Activated CD8-positive, alpha-beta memory T cell treated with anti-CD3 and anti-CD28 coated beads for 4 hours (primary cell): Measurements from ENCODE around the gene AGAP9.
"Not testable (repeated sequence)": the region's sequence is repeated elsewhere in the genome, so short reads cannot be mapped to it uniquely, and the experiment has no call there.

Experiments used
- DNase-seq, 2 donors: peaks; one replicate each; pipeline ENCODE4 v3.0.0-alpha.2; 2020; ENCODE audit warnings: low read depth in 2 of 2

The AGAP9 gene

DNA sequence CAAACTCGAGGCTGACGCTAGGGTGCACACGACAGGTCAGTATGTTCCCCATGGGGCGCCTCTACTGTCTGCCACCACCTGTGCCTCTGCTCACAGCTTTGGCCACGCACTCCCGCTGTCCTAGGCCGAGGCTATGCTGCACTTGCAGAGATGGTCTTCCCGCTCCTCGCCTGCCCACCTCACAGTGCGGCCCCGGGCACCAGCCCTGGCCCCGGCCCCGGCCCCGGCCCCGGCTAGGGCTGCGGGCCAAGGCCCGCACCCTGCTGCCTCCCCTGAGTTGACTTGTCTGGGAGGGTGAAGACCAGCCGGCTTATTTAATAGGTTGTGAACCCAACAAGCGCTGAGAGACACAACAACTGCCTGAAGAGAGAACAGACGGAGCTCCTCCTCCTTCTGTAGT, at the start of gene AGAP9:
TSS of gene AGAP9 (minus strand) at position 164 of the 400 bp plus-strand sequence. CDS start at position 52, 112 bp downstream.
- DNase-seq: not testable (repeated sequence)

DNA sequence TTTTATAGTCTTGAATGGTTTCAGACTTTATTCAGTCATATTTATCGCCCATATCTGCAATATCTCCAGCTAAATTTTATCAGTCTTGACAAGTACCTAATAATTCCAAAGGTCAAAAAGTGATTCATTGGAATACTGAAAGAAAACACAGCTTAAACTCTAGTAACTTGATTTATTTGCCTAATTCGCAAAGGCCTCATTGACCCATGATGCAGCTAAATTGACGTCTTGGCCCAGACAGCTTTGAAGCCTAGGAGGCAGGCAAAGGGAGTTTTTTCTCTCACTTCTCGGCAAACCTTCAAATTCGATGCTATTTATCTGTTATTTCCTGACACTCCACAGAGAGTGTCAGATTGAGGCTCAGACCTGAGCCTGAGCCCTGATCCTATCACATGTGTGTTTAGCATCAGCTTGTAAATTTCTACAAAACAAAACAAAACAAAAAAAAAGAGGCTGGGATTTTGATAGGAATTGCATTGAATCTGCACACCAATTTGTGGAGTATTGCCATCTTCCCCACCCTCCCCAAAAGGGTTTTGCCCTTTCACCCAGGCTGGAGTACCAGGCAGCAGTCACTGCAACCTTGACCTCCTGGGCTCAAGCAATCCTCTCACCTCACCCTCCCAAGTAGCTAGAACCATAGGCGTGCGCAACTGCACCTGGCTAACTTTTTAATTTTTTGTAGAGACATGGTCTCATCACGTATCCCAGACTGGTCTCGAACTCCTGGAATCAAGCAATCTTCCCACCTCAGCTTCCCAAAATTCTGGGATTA, 47.9 kb upstream of the AGAP9 start:
- DNase-seq: not testable (repeated sequence)

DNA sequence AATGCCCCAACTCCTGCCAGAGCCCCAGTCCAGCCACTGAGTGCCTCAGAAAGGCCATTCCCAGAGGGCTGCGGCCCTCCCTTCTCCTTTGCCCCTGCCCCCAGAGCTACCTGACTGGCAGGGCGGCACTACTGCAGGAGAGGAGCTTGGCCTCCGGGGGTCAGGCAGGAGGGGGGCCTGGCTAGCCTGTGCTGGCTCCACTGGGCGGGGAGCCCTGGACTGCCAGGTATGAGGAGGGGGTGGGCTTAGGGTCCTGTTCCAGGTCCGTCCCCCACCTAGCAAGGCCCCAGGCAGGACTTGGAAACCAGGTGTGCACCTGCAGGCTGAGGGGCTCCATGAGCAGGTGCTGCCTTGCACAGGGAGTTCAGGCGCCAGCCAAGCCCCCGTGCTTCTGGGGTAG, 43.3 kb upstream of the AGAP9 start:
- not testable (repeated sequence) for DNase-seq

DNA sequence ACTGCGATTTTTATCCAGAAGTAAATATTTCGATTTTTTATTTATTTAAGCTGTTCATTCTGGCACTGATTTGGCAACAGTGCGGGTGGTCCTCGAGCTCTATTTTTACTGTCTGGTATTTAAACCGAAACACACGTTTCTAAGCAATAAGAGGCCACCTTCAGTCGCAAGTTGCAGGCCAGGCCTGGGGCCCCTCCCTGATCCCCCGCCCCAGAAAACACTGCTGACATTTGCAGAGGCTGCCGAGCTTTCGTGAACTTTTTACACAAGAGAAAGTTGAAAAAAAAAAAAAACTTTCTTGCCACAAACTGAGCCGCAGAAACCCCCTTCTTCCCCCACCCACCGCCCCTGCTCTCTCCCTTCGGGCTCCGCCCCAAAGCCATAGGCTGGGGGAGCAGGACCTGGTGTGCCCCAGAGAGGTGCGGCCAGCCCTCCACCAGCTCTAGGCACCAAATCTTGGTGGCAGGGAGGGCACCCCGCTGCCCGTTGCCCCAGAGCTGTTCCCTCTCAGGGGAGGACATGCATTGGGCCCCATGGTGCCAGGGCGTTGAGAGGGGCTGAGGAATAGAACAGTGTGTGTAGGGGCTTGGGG, 42.8 kb upstream of the AGAP9 start:
- DNase-seq: not testable (repeated sequence)

DNA sequence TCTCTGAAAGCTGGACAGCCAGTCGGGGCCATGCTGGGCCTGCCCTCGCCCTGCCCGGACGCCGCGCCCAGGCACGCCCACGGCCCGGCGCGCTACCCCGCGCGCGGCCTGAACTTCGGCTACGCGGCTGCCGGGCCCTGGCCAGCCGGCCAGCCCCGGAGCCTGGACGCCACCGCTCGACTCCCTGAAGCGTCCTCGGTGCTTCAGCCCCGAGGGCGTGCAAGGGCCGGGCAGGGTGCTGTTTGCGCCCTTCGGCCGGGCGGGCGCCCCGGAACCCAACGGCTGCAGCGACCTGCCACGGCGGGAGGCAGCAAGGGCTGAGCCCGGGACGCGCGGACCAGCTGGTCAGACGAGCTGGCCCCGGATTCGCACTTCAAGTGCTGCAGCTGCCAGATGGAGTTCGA, 42.1 kb upstream of the AGAP9 start:
- DNase-seq: not testable (repeated sequence)

DNA sequence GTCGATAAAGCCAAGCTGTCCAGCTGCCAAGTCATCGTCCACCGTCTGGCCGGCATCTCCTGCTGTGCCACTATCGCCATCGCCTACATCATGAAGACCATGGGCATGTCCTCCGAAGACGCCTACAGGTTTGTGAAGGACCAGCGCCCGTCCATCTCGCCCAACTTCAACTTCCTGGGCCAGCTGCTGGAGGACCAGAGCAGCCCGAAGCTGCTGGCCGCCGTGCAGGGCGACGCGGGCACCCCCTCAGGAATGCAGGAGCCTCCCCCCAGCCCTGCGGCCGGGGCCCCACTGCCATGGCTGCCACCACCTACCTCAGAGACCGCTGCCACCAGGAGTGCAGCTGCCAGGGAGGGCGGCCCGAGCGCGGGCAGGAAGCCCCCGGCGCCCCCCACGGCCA, 41.5 kb upstream of the AGAP9 start:
- not testable (repeated sequence) for DNase-seq

DNA sequence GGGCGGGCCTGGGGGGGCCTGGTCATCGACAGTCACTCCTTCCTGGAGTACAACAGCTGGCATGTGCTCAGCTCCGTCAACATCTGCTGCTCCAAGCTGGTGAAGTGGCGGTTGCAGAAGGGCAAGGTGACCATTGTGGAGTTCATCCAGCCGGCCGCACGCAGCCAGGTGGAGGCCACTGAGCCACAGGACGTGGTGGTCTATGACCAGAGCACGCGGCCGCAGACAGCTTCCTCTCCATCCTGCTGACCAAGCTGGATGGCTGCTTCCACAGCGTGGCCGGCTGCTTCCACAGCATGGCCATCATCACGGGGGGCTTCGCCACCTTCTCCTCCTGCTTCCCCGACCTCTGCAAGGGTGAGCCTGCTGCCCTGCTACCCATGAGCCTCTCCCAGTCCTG, 40.9 kb upstream of the AGAP9 start:
- DNase-seq: not testable (repeated sequence)

DNA sequence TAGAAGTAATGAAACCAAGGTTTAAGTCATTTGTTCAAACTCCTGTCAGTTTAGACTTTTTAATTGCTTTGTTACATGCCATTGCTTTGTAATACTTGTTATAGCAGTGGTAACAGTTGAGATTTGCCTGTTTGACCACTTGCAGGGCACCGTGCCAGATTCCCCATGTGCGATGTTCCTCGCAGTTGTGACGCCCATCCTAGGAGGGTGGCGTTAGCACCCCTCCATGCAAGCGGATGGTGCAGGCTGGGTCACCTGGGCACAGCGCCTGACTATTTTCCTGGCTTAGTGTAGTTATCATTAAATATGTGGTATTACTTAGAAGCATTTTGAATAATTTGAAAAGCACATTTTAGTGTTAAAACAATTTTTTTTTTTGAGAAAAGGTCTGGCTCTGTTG, 37.0 kb upstream of the AGAP9 start:
- DNase-seq: not testable (repeated sequence)

DNA sequence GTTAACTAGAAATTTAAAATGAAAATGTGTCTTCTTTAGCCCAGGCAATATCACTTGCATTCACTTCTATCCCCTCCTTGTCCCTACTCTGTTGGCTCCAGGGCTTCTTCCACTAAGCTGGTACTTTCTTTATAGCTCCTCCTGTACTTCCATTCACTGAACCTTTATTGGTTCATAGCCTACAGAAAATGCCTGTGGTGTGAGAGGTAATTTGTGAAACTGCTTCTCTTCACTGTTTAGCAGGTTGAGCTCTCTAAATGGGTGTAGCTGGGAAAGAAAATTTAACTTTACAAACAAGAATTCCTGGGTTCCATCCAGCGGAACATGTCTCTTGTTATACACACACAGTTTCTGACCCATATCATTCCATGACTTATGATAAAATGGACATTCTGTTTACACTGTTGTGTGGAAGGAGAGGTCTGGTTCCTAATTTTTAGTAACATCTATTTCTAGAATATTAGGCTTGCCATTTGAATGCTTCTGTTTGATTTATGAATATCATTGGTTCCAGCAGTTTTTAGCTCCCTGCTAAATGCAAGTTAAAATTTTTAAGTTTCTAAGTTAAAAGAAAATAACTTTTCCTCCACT, 36.4 kb upstream of the AGAP9 start:
- DNase-seq: not testable (repeated sequence)

DNA sequence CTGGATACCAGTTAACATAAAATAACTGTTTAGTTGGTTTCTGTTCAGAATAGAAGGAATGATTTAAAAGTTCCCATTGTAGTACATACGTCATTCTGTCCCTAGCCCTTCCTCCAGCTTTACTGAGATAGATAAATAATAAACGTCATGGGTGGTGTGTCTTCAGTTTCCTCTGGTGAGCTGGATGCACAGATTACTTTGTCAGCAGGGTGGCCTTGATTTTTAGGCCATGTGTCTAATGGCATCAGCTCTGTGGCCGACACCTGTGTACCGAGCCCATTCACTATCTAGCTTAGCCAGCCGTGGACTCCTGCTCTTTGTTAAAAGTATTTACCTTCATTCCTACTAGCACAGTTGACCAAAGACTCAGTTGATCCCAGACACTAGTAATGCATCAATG, 34.7 kb upstream of the AGAP9 start:
- DNase-seq: not testable (repeated sequence)

DNA sequence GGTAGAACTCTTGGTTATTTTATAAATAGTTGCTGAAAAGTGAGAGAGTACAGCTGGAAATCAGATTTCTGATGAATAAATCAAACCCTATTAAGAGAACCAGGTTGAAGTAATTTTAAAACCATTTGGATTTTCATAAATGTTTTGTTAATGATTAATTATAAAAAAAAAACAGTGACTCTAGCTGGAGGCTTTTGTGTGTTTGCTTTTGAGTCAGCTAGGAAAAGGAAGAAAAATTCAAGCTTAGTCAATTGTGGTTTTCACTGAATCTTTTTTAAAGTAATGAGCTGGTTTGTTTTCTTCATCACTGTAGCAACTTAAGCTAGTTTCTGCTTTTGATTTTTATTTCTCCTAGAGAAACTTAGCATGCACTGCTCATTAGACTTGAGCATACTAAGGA, 34.2 kb upstream of the AGAP9 start:
- not testable (repeated sequence) for DNase-seq

DNA sequence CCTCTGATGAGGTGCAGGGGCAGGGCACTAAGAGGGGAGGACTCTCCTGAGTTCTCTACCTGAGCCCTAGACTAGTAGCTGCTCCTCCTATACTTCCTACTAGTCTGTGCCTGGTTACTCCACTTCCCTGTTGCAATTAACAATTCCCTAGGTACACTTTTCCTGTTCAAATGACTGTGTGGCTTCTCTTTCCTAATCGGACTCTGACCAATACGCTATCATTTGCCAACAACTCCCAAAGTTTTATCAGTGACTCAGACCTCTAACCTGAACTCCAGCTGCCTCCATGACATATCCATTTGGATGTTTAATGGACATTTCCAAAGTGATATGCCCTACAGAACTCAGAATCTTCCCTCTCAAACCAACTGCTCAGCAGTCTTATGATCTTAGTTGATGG, 31.9 kb upstream of the AGAP9 start:
- DNase-seq: not testable (repeated sequence)

DNA sequence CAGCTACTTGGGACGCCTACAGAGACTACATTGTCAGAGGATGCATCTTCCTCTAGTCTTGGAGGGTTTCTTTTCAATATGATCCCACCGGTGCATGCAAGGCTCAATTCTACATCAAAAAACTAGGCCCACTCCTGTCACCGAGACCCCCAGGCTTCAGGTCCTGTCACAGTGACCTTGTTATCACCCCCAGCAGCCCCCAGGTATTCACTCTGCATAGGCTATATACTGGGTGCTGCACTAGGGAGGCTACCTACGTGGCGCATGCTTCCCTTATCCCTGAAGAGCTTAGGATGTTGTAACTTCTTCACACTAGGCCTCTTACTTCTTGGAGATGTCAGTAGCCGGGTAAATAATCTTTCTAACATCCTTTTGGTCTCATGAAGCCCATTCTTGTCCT, 31.1 kb upstream of the AGAP9 start:
- DNase-seq: not testable (repeated sequence)

DNA sequence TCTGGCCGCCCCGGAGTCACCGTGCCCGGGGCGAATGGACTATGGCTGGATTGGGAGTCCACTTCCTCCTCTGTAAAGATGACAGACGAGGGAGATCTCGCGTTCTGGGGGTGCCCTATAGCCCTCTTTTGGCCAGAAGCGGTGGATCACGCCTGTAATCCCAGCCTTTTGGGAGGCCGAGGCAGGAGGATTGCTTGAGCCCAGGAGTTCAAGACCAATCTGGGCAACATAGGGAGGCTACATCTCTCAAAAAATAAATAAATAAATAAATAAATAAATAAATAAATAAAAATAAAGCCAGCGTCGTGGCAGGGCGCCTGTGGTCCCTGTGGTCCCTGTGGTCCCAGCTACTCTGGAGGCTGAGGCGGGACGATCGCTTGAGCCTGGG, 30.4 kb upstream of the AGAP9 start:
- not testable (repeated sequence) for DNase-seq

DNA sequence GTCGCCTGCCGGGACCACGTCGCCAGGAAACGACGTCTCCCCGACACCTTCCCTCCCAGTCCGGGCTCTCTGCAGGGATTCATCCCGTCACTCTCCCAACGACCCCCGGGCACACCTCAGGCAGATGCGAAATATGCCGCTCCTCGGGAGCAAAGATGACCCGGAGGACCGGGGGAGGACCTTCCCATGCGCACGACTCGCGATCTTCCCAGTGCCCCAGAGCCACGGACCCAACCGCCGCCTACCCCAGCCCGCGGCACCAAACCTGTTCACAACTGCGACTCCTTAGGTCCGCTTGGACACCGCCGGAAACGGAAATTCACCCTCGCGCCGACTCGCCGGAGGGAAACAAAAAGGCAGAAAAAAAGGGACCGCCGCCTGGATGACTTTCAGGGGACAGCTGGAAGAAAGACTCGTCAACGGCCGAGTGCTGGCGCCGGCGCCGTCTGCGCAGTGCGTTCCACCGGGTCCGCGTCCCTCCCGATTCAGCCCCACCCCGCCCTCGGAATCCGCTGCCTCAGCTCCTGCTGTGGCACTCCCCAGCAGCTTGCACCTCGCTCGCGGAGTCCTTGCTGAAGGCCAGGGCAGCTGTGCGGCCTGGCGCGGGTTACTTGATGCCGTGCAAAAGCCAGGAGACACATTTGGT, 29.9 kb upstream of the AGAP9 start:
- DNase-seq: peak; percentile 48 to 51

DNA sequence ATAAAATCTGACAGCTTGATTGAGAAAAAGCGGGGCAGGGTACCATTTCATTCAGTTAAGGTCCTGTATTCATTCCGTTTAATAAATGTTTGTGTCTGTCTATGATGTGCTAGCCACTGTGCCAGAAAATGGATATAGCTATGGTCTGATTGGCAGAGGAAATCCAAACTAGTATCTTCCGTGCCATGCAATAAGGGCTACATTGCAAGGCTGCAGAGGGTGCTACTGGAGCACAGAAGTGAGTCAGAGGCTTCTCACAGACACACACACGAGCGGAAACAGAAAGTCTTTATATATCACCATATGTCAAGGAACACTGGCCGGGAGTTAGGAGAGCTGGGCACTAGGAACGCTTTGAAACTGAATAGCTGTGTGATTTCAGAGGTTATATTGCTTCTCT, 29.3 kb upstream of the AGAP9 start:
- peak in 1 of 2 donors; percentile 11 for DNase-seq

DNA sequence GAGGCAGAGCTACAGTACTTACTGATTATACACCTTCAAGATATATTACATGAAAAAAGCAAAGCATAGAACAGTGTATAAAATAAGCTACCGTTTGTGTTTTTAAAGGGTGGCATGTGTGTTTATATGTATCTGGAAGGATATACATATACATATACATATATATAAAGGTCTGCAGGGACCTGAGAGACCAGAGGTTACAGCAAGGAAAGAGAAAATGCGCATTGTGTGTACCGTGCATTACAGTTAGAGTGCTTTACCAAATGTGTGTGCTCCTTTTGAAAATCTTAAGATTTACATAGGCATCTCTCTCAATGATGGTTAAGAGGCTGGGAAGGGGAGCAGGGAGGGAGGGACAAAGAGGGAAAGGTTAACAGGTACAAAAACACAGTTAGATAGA, 23.8 kb upstream of the AGAP9 start:
- DNase-seq: not testable (repeated sequence)

DNA sequence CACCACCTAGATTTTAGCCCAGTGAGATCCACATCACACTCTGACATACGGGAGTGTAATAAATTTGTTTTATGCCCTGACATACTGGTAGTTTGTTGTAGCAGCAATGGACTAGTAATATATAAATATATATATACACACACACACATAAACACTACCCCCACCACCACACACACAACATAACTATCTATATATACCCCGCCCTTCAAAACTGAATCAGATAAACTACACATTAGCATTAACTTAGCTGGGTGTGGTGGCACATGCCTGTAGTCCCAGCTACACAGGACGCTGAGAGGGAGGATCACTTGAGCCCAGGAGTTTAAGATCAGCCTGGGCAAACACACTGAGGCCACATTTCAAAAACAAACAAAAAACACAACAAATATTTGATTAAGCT, 13.0 kb upstream of the AGAP9 start:
- not testable (repeated sequence) for DNase-seq

DNA sequence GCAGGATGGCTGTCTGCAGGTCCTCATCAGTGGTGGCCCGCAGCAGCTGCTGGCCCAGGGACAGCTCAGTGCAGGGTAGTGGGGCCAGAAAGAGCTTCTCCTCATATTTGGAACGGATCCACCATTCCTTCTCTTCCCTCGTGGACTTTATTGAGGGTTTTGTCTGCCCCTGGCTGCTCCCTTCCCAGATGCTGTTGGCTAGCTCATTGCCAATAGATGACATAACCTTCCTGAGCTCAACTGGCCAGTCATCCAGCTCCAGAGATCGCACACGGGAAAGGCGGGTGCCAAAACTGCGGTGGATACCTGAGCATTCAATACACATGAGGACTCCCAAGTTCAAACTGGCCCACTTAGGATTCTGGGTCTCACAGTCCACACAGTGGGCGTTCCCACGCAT, 21.1 kb downstream of the AGAP9 start:
- not testable (repeated sequence) for DNase-seq

DNA sequence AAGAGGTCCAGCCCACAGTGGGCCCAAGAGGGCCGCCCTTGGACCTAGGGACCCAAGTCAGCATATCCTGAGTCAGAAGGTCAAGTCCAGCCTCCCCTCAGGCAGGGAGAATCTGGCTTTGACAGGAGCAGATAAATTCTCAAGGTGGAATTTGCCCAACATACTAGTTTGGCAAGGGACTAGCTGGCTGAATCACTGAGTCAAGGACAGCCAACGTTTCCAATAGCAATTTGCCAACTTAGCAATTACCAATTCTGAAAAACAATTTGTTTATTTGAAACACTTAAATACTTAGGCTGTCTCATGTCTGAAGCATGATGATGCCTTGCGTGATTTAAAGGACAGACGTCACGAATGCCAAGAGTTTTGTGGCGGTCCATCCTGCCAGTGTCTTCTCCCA, 29.2 kb downstream of the AGAP9 start:
- DNase-seq: not testable (repeated sequence)

DNA sequence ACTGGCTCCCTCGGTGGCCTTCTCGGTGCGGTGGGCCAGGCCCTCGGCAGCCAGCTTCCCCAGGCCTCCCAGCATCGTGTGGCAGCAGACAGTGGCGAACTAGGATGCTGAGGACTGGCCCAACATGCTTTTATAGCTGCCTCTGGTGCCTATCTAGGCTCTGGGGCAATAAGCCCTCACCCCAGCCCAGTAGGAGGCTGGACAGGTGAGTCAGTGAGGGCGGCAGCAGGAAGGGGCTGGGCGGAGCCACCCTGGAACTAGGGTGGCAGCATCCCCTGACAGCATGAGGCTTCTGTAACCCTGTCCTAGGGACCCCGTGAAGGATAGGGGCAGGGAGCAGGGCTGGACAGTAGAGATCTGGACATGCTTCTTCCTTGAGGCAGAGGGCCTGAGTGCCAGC, 31.8 kb downstream of the AGAP9 start, which contains the start of gene FAM25G:
TSS of gene FAM25G (minus strand) at position 101 of the 400 bp plus-strand sequence. CDS start at position 75, 26 bp downstream.
- DNase-seq: not testable (repeated sequence)

DNA sequence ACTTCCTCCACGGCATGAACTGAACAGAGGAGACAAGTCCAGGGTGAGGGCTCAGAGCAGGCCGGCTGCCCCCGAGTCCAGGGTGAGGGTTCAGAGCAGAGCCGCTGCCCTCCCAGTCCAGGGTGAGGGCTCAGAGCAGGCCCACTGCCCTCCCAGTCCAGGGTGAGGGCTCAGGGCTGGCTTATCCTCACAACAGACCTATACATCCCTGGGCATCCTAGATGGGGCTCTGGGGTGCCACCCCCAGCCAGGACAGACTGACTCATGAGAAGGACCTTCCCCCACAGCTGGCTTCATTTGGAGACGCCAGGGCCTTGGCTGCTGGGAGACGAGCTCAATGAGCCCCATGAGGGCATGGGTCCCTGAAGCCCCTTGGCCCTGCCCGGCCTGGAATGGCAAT, 33.8 kb downstream of the AGAP9 start:
- not testable (repeated sequence) for DNase-seq
